ENCODE data around the gene BRD4. TPM values are rescaled to one million over a fixed set of nuclear protein-coding genes. Genes with fewer than 3 reads are reported as not detected.

BRD4 gene
- total and polyA plus RNA-seq, 2 of the 13 experiments (the other 11 are each of a cell fraction or from before 2014, with no cell fraction given) = 10.5 to 11.4 TPM

- TF ChIP-seq ARID5B (CRISPR knock-in tag; IDR thresholded peaks at IDR 0.05) (0 out of 2 replicates have a peak, but pooled peaks have one; percentile 10), FOXA1 (IDR thresholded peaks at IDR 0.05) (no peak), FOXA1 (CRISPR knock-in tag; IDR thresholded peaks at IDR 0.05) (0 out of 2 replicates have a peak, but pooled peaks have one; percentile 6), ZNF691 (CRISPR knock-in tag; IDR thresholded peaks at IDR 0.05; ENCODE audit: borderline replicate concordance, low read depth) (no peak), ZNF839 (CRISPR knock-in tag; IDR thresholded peaks at IDR 0.05; ENCODE audit: borderline replicate concordance) (no peak), HNRNPLL (IDR thresholded peaks at IDR 0.05; ENCODE audit: low read depth, low read length, poor library complexity, severe bottlenecking) (no peak), ARID3A (IDR thresholded peaks at IDR 0.05; ENCODE audit: low read depth, low read length) (peak; percentile 45; the same call in 1 of the 2 replicates), ZNF569 (CRISPR knock-in tag; IDR thresholded peaks at IDR 0.05; ENCODE audit: borderline replicate concordance) (no peak), ATF3 (CRISPR knock-in tag; IDR thresholded peaks at IDR 0.05) (no peak), RXRA (CRISPR knock-in tag; IDR thresholded peaks at IDR 0.05) (no peak), HNRNPUL1 (IDR thresholded peaks at IDR 0.05; ENCODE audit: low read depth, low read length) (no peak), ZNF878 (CRISPR knock-in tag; IDR thresholded peaks at IDR 0.05) (no peak), NR2C2 (CRISPR knock-in tag; IDR thresholded peaks at IDR 0.05; ENCODE audit: borderline replicate concordance) (no peak), HNF4A (CRISPR knock-in tag; IDR thresholded peaks at IDR 0.05) (no peak), KLF6 (CRISPR knock-in tag; IDR thresholded peaks at IDR 0.05) (no peak), TEF (CRISPR knock-in tag; IDR thresholded peaks at IDR 0.05) (no peak), MED1 (CRISPR knock-in tag; IDR thresholded peaks at IDR 0.05) (no peak), GATAD2A (CRISPR knock-in tag; IDR thresholded peaks at IDR 0.05) (no peak; the same call in 1 of the 2 replicates), IKZF1 (IDR thresholded peaks at IDR 0.05) (no peak), ZNF451 (CRISPR knock-in tag; IDR thresholded peaks at IDR 0.05) (no peak), RARA (CRISPR knock-in tag; IDR thresholded peaks at IDR 0.05) (no peak), ZBTB2 (CRISPR knock-in tag; IDR thresholded peaks at IDR 0.05; ENCODE audit: low read depth) (no peak)
These were observed 51.2 kb downstream of the BRD4 start (continued) for GRCh38 chr19:15280915-15281683.
